Activated naive CD8-positive, alpha-beta T cell treated with anti-CD3 and anti-CD28 coated beads, Interleukin-2, amount 50 U/mL, for 16 hours (primary cell): Measurements from ENCODE around the gene PKD2L2.
"Not testable (repeated sequence)": the region's sequence is repeated elsewhere in the genome, so short reads cannot be mapped to it uniquely, and the experiment has no call there.

Source experiments
- DNase-seq: peaks from one replicate; pipeline ENCODE4 v3.0.0-alpha.2; 2020; ENCODE audit warnings: low read depth, low spot score

PKD2L2 gene

GRCh38 chr5:137888466-137888862, 793 bp upstream of the PKD2L2 start:
- DNase-seq, result no peak

DNA sequence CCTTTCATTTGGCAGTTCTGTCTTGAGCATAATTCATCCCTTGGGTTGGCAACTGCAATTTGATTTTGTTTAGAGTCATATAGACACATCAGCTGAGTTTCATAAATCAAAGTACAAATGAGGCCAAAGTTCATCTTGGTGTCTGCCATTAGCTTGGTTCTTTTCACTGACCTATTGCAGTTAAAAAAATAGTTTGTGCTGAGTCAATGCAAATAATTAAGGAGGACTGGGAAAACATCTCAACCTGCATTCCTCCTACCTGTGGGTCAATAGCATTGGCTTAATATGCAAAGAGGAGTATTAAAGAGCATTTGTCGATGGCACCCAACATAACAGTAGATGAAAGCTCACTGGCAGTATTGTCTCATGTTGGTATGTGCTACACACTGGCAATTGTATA, 1.6 kb downstream of the PKD2L2 start:
- no peak for DNase-seq

DNA sequence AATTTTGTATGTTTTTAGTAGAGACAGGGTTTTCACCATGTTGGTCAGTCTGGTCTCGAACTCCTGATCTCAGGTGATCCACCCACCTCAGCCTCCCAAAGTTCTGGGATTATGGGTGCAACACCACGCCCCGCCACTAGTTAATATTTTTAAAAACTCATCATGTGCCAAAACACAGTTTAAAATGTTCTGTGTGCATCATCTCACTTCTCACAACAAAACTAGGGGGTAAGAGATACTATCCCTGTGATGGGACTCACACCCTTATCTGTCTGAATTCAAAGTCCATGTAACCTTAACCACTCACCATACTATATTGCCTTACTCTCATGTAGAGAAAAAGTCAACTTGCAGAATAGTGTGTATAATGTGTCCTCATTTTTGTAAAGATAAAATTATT, 2.6 kb downstream of the PKD2L2 start:
- no peak for DNase-seq

GRCh38 chr5:137894586-137894985, 5.3 kb downstream of the PKD2L2 start:
- no peak for DNase-seq

DNA sequence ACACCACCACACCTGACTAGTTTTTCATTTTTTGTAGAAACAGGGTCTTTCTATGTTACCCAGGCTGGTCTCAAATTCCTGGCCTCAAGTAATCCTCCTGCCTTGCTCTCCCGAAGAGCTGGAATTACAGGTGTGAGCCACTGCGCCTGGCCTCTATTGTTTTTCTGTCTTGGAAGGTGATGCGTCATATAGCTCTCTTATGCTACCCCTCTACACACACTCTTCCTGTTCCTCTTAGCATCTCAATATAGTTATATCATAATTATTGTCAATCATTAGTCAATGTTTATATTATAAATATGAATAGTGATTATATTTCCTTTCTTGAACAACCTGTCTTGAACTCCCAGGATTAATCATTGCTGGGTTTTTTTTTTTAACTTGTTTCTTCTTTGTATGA, 7.3 kb downstream of the PKD2L2 start:
- no peak for DNase-seq

GRCh38 chr5:137899493-137899892, 10.2 kb downstream of the PKD2L2 start:
- no peak for DNase-seq

GRCh38 chr5:137901011-137901817, 12.0 kb downstream of the PKD2L2 start:
- no peak for DNase-seq

- DNase-seq, result no peak
These were observed 13.3 kb downstream of the PKD2L2 start for GRCh38 chr5:137902408-137903133.

- DNase-seq, result no peak
These were observed 25.5 kb downstream of the PKD2L2 start for GRCh38 chr5:137914758-137915157.

GRCh38 chr5:137916923-137917322, 27.7 kb downstream of the PKD2L2 start:
- DNase-seq, result no peak

GRCh38 chr5:137921931-137922330, 32.7 kb downstream of the PKD2L2 start:
- DNase-seq, result no peak

DNA sequence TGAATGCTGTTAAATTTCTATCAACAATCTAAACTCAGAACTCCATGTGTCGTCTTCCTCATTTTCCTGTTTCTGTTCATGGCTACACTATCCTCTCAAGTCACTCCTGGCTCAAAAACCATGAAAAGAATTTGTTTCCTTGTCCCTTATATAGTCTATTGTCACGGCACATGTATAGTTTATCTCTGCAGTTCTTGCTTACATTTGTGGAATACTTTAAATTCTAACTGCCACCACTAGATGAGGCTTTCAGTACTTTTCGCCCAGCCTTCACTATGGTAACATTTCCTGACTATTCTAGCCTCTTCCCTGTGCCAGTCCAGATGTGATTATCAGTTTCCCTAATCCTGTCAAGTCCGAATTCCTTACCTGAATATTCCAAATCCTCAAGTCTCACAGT, 34.6 kb downstream of the PKD2L2 start:
- DNase-seq, result no peak

DNA sequence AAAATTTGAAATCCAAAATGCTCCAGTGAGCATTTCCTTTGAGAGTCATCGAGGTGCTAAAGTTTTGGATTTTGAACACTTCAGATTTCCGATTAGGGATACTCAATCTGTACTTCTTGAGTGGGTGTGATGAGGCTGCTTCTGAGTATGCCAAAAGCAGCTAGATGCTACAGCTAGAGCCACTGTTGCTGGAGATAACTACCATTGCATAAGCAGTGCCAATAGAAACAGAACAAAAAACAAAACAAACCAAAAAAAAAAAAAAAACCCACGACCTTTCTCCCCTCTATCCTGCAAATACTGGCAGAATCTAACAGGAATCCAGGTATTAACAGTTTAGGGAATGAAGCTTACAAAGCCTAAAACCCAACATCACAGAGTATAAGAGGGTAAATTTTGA, 43.5 kb downstream of the PKD2L2 start:
- DNase-seq, result no peak

DNA sequence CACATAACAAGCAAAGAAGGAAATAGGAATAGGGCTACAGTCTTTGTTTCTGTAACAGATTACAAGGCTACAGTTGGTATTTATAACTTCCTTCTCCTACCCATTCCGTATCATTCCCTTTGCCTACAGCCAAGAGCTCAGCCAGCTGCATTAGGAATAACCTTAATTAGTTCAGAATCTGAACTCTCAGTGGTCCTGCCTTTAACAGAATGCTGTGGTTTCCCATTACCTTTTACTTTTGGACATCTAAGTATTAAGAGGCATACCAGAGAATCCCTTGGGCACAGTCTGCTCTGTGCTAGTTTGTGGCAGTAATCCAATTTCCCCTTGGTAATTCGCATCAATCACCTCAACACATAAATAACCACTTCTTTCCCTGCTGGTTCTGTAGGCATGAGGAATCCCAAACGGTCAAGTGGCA, 44.2 kb downstream of the PKD2L2 start:
- no peak for DNase-seq

GRCh38 chr5:137935190-137935589, 45.9 kb downstream of the PKD2L2 start:
- DNase-seq, result no peak

DNA sequence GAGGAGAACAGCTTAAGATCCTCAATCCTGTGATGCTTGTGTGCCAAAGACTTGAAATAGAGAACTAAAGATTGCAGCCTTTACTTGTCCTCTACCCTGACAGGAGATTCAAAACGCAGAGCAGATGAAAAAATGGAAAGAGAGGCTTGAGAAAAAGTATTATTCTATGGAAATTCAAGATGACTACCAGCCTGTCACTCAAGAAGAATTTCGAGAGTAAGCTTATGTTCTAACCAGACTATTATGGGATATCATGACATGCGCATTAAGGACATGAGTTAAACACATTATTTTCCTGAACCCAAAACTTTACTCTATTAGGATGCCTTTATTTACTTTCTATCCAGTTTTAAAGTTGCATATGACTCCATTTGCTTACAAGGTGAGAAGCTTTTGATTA, 46.4 kb downstream of the PKD2L2 start:
- DNase-seq, result no peak

- no peak for DNase-seq
These were observed 48.9 kb downstream of the PKD2L2 start for GRCh38 chr5:137937994-137938750.

DNA sequence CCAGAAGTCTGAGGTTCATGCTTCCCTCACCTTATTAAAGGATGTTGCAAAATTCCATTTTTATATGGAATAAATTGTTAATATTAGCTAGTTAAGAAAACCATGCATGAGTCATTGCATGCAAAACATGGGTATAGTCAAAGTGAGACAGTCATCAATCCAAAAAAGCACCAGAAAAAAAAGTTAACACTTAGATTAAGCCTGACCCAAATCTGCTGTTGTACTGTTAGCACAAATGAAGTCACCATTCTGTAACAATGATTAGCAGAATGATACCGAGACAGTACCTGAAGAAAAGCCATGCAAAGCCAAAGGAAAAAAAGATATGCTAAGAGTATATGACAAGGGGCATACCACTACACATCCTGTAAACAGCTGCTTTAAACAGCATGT, 49.5 kb downstream of the PKD2L2 start:
- no peak for DNase-seq

DNA sequence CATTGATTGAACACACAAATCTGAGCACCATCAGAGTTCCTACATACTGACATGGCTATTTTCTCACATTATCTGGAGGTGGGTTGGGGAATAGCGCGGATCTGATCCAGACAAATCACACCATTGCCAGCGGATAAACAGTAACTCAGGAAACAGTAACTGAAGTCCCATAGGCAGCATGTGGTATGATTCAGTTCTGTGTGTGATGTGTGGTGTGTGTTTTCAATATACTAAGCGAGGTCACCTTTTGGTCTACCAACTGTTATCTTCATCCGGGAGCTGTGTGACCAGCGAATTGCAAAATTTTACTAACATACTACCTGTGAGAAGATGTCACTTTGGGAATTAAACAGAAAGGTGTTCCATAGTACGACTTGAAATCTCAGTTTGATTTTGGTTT, 50.1 kb downstream of the PKD2L2 start:
- no peak for DNase-seq

DNA sequence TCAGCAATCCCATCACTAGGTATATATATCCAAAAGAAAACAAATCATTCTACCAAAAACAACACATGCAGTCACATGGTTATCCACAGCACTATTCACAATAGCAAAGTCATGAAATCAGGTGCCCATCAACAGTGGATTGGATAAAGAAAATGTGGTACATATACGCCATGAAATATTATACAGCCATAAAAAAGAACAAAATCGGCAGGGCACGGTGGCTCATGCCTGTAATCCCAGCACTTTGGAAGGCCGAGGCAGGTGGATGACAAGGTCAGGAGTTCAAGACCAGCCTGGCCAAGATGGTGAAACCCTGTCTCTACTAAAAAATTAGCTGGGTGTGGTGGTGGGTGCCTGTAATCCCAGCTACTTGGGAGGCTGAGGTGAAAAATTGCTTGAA, 55.0 kb downstream of the PKD2L2 start:
- DNase-seq, result not testable (repeated sequence)

GRCh38 chr5:137945825-137946224, 56.6 kb downstream of the PKD2L2 start:
- no peak for DNase-seq

DNA sequence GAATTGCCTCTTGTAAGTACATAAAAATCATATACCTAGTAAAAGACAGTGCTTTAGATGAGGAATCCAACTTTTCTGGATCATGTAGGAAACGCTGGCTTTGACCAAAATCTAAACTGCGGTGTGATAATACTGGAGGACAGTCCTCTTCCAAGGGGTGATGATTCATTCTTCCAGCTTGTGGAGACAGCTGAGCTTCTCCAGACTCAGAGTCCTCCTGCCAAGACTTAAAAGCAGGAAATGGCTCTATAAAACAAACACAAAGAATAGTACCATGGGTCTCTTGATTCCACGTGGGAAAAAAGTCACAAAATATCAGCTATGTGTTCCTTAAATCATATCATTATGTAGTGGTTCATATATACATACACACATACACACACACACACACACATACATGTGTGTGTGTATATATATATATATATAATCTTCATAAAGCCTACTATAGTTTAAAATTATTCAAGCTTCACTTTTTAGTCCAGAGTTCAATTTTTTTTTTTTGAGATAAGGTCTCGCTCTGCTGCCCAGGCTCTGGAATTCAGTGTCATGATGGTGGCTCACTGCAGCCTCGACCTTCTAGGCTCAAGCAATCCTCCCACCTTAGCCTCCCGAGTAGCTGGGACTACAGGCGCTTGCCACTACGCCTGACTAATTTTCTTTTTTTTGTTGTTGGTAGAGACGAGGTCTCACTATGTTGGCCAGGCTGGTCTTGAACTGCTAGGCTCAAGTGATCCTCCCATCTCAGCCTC, 65.0 kb downstream of the PKD2L2 start:
- no peak for DNase-seq
